HG03432 (cell line): ENCODE data around the gene SCUBE2.

ENCODE experiments used
- ATAC-seq: cut with Tn5 transposase; IDR thresholded peaks from one replicate; pipeline ENCODE4 v1.9.1; 2021; ENCODE audit warnings: mild to moderate bottlenecking, moderate library complexity; ENCODE audit not compliant: unreplicated experiment

The SCUBE2 gene

GRCh38 chr11:9091044-9091922 lies at the start of gene SCUBE2:
TSS of gene SCUBE2 (minus strand) at chr11:9091599. CDS start at chr11:9091528, 71 bp downstream.
- ATAC-seq, result no peak

DNA sequence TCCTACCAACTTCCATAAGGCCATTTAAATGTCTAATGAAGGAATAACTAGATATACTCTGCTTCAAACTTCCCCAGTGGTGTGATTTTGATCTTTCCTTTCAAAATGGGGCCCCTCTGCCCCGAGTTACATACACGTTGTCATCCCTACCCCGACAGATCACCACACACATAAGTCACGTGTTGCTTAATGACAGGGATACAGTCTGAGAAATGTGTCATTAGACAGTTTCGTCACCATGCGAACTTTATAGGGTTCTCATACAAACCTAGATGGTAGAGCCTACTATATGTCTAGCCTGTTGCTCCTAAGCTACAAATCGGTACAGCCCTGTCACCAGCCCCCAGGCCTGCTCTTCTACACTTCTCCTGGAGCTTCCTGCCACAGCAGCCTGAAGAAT lies 49.8 kb upstream of the SCUBE2 start:
- ATAC-seq, result no peak

DNA sequence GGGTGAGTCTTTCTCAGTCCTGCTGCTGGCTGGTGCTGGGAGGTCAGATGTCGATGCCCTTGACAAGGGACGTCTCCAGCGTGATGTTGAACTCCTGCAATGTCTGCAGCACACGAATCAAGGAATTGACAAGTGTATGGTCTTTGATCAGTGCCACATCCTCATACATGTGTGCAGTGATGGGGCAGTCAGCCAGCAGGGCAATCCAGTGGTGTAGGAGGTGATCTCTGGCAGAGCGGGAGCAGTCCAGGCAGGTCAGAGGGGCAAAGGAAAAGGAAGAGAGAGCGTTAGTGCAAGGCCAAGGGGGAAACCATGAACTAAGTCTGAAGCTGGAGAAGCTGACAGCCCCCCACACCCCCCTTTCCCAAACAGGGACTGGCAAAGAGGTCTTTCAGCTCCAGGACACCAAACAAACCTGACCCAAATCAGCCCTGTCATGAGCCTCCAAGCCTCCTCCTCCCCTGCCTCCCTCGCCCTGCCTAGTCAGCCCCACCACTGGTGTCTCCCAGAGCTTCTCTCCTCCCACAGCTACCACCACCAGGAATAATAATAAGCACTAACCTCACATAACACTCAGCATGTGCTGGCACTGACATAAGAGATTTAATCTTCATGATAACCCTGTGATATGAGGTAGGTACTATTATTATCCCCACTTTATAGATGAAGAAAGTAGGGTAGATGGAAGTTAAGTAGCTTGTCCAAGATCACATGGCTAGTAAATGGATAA lies 48.4 kb upstream of the SCUBE2 start:
- ATAC-seq, result no peak

DNA sequence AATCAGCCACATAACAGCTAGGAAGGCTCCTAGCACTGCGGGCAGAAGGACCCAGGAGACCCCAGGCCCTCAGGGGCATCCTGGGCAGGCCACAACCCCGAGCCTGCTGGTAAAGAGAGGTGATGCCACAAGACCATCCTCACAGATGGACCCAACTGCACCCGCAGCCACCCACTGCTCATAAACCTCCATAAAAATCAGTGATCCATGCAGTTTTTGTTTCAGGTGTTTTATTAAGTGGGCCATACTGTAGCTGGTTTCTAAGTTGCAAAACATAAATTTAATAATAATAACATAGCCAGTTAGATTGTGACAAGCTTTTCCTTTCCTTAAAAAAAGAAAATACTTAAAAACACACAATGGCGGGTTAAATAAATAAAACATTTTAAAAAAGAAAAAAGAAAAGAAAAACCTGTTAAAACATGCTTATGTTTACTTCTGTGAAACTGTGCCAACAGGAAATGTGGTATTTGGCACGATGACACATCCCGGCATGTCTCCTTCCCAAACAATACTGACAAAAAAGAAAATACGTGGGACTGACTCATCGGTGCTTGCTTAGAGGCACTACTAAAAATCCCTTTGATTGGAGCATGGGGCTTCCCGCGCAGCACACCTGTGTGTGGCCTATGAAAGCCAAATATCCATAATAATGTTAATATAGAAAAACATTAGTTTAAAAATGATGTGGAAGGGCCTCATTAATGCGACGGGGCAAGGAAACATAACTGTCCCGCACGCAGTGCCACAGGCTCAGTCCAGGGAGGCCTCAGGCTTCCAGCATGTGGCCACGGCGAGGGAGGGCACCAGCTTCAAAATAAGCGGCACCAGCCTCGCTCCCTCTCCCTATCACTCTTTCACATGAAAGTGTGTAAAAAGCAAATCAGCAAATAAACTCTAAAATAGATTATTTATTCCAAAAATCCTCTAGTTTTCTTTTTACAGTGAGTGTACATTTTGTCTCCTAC lies 47.5 kb upstream of the SCUBE2 start:
- ATAC-seq, result no peak

GRCh38 chr11:9138133-9138453 lies 46.7 kb upstream of the SCUBE2 start:
- no peak for ATAC-seq

DNA sequence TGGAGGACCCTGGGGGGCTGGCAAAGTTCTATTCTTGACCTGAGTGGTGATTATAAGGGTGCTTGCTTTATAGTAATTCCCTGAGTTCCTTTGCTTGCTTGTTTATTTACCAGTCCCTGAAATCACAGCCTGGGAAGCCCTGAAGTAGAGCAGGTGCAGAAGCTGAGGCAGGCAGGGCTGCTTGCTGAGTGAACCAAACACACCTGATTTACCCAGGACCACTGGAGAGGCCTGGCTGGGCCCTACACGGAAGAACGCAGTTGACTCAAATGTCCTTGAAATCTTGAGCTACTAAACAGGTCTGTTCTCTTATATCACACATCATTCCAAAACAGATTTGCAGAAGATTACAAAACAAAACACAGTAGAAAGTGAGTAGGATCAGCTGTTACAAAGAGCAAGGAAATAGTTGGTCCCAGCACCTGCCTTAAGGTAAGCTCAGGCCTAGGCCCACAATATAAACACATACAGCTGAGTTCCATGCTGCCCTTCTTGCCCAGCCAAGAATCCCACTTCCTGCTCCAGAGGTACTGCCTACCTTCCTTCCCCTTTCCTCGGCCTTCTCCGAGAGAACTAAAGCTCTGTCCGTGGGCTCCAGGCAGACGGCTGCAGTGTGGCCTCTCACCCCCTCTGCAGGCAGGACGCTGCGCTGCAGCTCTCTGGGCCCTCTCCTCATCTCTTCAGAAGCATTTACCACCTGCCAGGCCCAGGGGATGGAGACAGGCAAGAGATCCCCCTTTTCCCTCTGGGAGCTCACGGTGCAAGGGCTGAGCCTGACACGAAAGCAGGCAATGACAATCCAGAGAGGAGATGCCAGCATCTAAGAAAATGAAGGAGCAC lies 46.1 kb upstream of the SCUBE2 start:
- ATAC-seq, result peak; percentile 90

- ATAC-seq, result no peak
Measured at GRCh38 chr11:9136741-9137140, 45.3 kb upstream of the SCUBE2 start.

DNA sequence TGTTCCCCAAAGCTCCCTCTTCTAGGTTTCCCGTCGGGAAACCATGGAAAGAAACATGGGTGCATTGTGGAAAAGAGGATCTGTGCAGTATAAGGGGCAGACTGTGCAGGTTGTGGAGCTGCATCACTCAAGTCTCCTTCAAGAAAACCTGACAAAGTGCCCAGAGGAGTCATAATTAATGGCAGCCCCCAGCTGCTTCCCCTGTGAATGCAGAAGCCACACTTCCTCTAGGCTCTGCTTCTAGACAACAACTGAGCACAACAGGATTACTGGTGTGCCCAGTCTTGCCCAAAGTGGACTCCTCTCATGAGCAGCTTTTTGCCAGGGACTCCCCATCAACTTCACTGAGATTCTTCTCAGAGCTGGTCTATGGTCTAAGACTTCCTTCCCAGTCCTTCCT lies 42.6 kb upstream of the SCUBE2 start:
- ATAC-seq, result no peak

GRCh38 chr11:9132203-9132878 lies 40.9 kb upstream of the SCUBE2 start:
- no peak for ATAC-seq

GRCh38 chr11:9130297-9130696 lies 38.9 kb upstream of the SCUBE2 start:
- ATAC-seq, result no peak

DNA sequence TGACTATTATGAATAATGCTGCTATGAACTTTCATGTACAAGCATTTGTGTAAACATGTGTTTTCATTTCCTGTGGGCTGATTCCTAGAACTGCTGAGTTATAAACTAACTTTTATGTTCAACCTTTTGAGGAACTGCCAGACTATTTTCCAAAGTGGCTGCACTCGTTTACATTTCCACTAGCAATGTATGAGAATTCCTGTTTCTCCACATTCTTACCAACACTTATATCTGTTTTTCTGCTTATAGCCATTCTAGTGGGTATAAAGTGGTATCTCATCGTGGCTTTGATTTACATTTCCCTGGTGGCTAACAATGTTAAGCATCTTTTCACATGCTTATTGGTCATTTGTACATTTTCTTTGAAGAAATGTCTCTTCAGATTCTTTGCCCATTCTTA lies 35.2 kb upstream of the SCUBE2 start:
- ATAC-seq, result no peak

GRCh38 chr11:9125185-9125886 lies 33.9 kb upstream of the SCUBE2 start:
- ATAC-seq, result no peak

DNA sequence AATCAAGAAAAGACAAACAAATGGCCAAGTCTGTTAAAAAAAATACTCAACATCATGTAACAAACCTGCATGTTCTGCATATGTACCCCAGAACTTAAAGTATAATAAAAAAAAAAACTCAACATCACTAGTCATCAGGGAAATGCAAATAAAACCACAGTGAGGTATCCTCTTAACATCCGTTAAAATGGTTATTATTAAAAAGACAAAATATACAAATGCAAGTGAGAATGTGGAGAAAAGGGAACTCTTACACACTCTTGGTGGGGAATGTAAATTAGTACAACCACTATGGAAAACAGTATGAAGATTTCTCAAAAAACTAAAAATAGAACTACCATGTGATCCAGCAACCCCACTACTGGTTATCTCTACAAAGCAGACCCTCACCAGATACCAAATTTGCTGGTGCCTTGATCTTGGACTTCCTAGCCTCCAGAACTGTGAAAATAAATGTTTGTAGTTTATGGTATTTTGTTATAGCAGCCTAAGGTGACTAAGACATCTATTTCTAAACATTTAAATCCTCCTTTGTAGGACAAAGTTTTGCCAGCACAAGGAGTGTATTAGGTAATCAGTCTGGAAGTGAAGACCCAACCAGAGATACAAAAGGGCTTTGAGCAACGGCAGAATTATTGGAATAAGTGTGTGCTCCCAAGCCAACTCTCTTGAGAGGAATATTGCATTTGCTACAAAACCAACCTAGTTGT lies 32.4 kb upstream of the SCUBE2 start:
- no peak for ATAC-seq

GRCh38 chr11:9121469-9121796 lies 30.0 kb upstream of the SCUBE2 start:
- ATAC-seq, result no peak

- ATAC-seq, result no peak
Measured at GRCh38 chr11:9120664-9121468, 29.5 kb upstream of the SCUBE2 start.

GRCh38 chr11:9118277-9118676 lies 26.9 kb upstream of the SCUBE2 start:
- no peak for ATAC-seq

- no peak for ATAC-seq
Measured at GRCh38 chr11:9112075-9112474, 20.7 kb upstream of the SCUBE2 start.
